Activated T-cell treated with anti-CD3 and anti-CD28 coated beads, Interleukin-2, amount 50 U/mL, for 72 hours (primary cell): Measurements from ENCODE around the gene L3MBTL1. TPM values are rescaled to one million over a fixed set of nuclear protein-coding genes. Genes with fewer than 3 reads are reported as not detected.

ENCODE experiments used
- ATAC-seq, 2 donors: fragments of 150-1000 bp; cut with Tn5 transposase; replicated peaks in 1 of 2; 2 replicates each; pipeline ENCODE4 v1.10.0; 2021; ENCODE audit warnings: moderate library complexity in 2 of 2, mild to moderate bottlenecking in 1 of 2
- DNase-seq, 2 donors: peaks; one replicate each; pipeline ENCODE4 v3.0.0; 2021 to 2022; ENCODE audit warnings: mixed read lengths in 1 of 2
- H3K27ac Mint-ChIP-seq: one replicate; pipeline ENCODE4 v1.8.0; 2022; ENCODE audit warnings: mild to moderate bottlenecking, moderate library complexity, mixed read lengths
- H3K27me3 Mint-ChIP-seq: one replicate; pipeline ENCODE4 v1.8.0; 2022; ENCODE audit warnings: low read depth, mixed read lengths
- H3K36me3 Mint-ChIP-seq, 2 donors: one replicate each; pipeline ENCODE4 v1.8.0; 2022; ENCODE audit warnings: mixed read lengths in 2 of 2, mild to moderate bottlenecking in 1 of 2; ENCODE audit not compliant: insufficient read depth in 2 of 2
- H3K4me1 Mint-ChIP-seq: one replicate; pipeline ENCODE4 v1.8.0; 2022; ENCODE audit warnings: low read depth, mixed read lengths
- H3K4me3 Mint-ChIP-seq, 2 donors: one replicate each; pipeline ENCODE4 v1.8.0; 2022; ENCODE audit warnings: mild to moderate bottlenecking in 2 of 2, mixed read lengths in 2 of 2, moderate library complexity in 2 of 2
- H3K9me3 Mint-ChIP-seq, 2 donors: one replicate each; pipeline ENCODE4 v1.8.0; 2022; ENCODE audit warnings: mixed read lengths in 2 of 2
- total RNA-seq, 2 donors: library from RNA; stranded (reverse); gene quantifications; one replicate each; pipeline ENCODE4 v1.2.3, GENCODE V29; 2022

Gene L3MBTL1
- total RNA-seq, 2 donors from 2014 or later: 17.7 to 20.2 TPM

DNA sequence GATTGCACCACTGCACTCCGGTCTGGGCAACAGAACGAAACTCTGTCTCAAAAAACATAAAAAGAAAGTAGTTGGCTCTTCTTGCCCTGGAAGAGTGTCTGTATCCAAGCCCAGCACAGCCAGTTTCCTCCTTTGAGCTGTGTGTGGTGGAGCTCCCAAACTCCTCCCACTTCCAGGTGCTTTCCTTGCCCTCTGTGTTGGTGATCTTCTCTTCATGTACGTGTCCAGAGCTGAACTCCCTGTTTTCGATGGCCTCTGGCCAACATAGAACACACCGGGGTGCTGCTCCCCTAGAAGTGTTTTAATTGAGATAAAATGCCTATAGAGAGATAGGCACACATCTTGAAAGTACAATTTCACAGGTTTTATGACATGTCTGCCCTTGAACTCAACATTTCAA is 34.7 kb downstream of the L3MBTL1 start:
- ATAC-seq (no peak), DNase-seq (no peak)
- Mint-ChIP-seq H3K27ac (no peak overlapping the region), H3K9me3 (no peaks in the 10 kb centered on the region), H3K27me3 (no peaks in the 10 kb centered on the region), H3K4me3 (no peak overlapping the region), H3K4me1 (no peaks in the 10 kb centered on the region), H3K36me3 (no peaks in the 10 kb centered on the region)

- Mint-ChIP-seq H3K36me3 (peaks cover 0 to 4% of the 10 kb centered on the region in 2 donors), H3K27me3 (no peaks in the 10 kb centered on the region), H3K9me3 (no peaks in the 10 kb centered on the region), H3K4me1 (no peaks in the 10 kb centered on the region), H3K27ac (no peak overlapping the region), H3K4me3 (no peak overlapping the region)
- DNase-seq: no peak
- no peak for ATAC-seq
Observed at GRCh38 chr20:43542674-43543073, 35.2 kb downstream of the L3MBTL1 start.

DNA sequence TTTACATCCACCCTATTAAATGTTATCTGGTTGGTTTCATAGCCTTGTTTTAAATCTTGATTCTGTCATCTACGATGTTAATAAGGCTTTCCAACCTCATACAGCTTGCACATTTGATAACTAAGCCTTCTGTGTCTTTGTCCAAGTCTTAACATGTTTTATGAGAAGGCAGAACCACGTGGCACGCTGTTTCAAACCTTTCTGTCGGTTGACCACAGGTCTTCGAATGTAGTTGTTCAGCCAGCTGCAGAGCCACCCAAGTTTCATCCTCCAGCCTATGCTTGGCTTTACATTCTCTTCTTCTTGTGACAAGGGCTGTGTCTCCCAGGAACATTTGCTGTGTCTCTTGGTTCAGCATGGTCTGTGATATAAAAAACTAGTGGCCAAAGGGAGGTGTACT is 35.6 kb downstream of the L3MBTL1 start:
- ATAC-seq (no peak), DNase-seq (no peak)
- Mint-ChIP-seq H3K4me3 (no peak overlapping the region), H3K27me3 (no peaks in the 10 kb centered on the region), H3K36me3 (peaks cover 0 to 4% of the 10 kb centered on the region in 2 donors), H3K27ac (no peak overlapping the region), H3K4me1 (no peaks in the 10 kb centered on the region), H3K9me3 (no peaks in the 10 kb centered on the region)

DNA sequence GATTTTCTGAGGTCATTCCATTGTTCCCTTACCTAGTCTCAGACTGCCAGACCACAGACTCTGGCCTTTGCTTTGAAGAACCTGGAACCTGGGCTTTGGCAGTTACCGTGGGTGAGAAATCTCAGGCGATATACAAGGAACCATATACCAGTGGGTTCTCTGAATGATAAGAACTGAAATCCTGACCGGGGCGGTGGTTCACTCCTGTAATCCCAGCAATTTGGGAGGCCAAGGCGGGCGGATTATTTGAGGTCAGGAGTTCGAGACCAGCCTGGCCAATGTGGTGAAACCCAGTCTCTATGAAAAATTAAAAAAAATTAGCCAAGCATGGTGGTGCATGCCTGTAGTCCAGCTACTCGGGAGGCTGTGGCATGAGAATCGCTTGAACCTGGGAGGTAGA is 37.0 kb downstream of the L3MBTL1 start:
- no peak for DNase-seq
- Mint-ChIP-seq H3K27me3 (no peaks in the 10 kb centered on the region), H3K4me1 (no peaks in the 10 kb centered on the region), H3K9me3 (no peaks in the 10 kb centered on the region), H3K4me3 (no peak overlapping the region), H3K27ac (no peak overlapping the region), H3K36me3 (peaks cover 0 to 4% of the 10 kb centered on the region in 2 donors)
- ATAC-seq: no peak

- no peaks in the 10 kb centered on the region for H3K9me3 Mint-ChIP-seq
- peaks cover 0 to 4% of the 10 kb centered on the region in 2 donors for H3K36me3 Mint-ChIP-seq
- ATAC-seq: no peak
- no peak for DNase-seq
- no peak overlapping the region for H3K27ac Mint-ChIP-seq
- no peaks in the 10 kb centered on the region for H3K27me3 Mint-ChIP-seq
- no peaks in the 10 kb centered on the region for H3K4me1 Mint-ChIP-seq
- H3K4me3 Mint-ChIP-seq: no peak overlapping the region
Observed at GRCh38 chr20:43545837-43546578, 38.5 kb downstream of the L3MBTL1 start.

- H3K4me1 Mint-ChIP-seq: no peaks in the 10 kb centered on the region
- DNase-seq (no peak), ATAC-seq (no peak)
- H3K4me3 Mint-ChIP-seq: no peak overlapping the region
- H3K9me3 Mint-ChIP-seq: no peaks in the 10 kb centered on the region
- H3K27ac Mint-ChIP-seq: no peak overlapping the region
- H3K36me3 Mint-ChIP-seq: peaks cover 0 to 6% of the 10 kb centered on the region in 2 donors
- no peaks in the 10 kb centered on the region for H3K27me3 Mint-ChIP-seq
Observed at GRCh38 chr20:43548273-43548880, 40.9 kb downstream of the L3MBTL1 start.

DNA sequence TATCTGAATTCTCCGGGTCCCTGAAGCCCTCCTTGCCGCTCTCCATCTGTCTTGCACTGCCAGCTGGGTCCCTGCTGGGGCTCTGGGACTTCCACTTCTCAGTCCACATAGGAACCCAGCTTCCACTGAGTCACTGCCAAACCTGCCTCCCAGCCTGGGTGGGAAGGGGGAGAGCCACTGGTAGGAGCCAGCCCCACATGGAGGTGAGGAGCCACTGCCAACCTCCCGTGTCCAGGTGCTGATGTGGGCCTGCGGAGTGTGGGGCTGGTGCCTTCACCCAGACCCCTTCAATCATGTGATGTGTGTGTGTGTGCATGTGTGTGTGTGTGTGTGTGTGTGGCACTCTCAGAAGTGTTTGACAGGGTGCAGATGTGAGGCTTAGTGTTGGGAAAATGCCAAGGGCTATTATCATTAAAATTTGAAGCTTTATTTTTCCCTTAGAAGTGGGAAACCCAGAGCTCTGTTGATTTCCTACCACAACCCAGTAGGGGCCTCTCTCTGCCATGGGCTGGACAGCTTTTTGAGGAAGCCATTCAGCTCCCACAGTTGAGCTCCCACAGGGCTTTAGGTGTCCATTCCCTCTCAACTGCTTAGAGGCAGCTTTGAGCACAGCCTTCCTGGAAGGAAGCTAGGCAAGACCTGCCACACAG is 42.0 kb downstream of the L3MBTL1 start:
- DNase-seq (no peak), ATAC-seq (no peak)
- H3K36me3 Mint-ChIP-seq: peaks cover 0 to 6% of the 10 kb centered on the region in 2 donors
- H3K4me3 Mint-ChIP-seq: no peak overlapping the region
- no peaks in the 10 kb centered on the region for H3K4me1 Mint-ChIP-seq
- H3K9me3 Mint-ChIP-seq: no peaks in the 10 kb centered on the region
- no peaks in the 10 kb centered on the region for H3K27me3 Mint-ChIP-seq
- H3K27ac Mint-ChIP-seq: no peak overlapping the region

DNA sequence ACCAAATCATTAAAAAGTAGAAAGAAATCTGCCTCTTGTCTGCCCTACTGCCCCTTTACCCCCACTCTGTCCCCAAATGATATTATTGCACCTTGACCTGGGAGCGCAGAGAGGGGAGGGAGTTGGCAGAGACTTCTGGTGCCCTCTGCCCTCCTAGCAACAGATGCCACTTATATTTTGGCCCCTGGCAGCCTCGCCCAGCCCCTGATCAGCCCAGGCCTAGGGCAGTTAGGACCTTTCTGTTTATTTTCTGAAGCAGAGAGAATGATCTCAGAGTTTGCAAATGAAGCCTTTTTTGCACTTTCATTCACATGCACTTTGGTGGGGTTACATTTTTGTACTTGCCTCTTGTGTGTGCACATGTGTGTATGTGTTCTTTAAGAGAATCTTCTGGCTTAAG is 43.0 kb downstream of the L3MBTL1 start:
- H3K27ac Mint-ChIP-seq: no peak overlapping the region

GRCh38 chr20:43554369-43554768 is 46.9 kb downstream of the L3MBTL1 start:
- Mint-ChIP-seq H3K27ac (no peak overlapping the region), H3K4me1 (no peaks in the 10 kb centered on the region), H3K4me3 (no peak overlapping the region), H3K36me3 (peaks cover 0 to 1% of the 10 kb centered on the region in 2 donors), H3K9me3 (no peaks in the 10 kb centered on the region), H3K27me3 (peaks cover 3% of the 10 kb centered on the region)
- DNase-seq (no peak), ATAC-seq (no peak)

More for the DNA sequence above, 43.0 kb downstream of the L3MBTL1 start:
- no peaks in the 10 kb centered on the region for H3K4me1 Mint-ChIP-seq
- no peak overlapping the region for H3K4me3 Mint-ChIP-seq
- no peaks in the 10 kb centered on the region for H3K27me3 Mint-ChIP-seq
- no peak for ATAC-seq
- DNase-seq: no peak
- no peaks in the 10 kb centered on the region for H3K9me3 Mint-ChIP-seq
- peaks cover 0 to 6% of the 10 kb centered on the region in 2 donors for H3K36me3 Mint-ChIP-seq

- Mint-ChIP-seq H3K4me3 (no peak within 1 kb of the TSS), H3K36me3 (no peaks in the 10 kb centered on the region), H3K9me3 (no peaks in the 10 kb centered on the region), H3K4me1 (no peaks in the 10 kb centered on the region), H3K27ac (no peak within 1 kb of the TSS), H3K27me3 (peaks cover 5% of the 10 kb centered on the region)
- ATAC-seq (no peak), DNase-seq (no peak)
Observed at GRCh38 chr20:43558412-43559146, 51.1 kb downstream of the L3MBTL1 start, which contains the start of gene SGK2. Gene SGK2 (plus strand): TSS chr20:43559027. CDS start chr20:43566496, 7,469 bp downstream.

GRCh38 chr20:43559147-43559987 is 51.9 kb downstream of the L3MBTL1 start:
- Mint-ChIP-seq H3K9me3 (no peaks in the 10 kb centered on the region), H3K36me3 (no peaks in the 10 kb centered on the region), H3K27ac (no peak overlapping the region), H3K4me1 (no peaks in the 10 kb centered on the region), H3K27me3 (peaks cover 5% of the 10 kb centered on the region), H3K4me3 (no peak overlapping the region)
- DNase-seq (no peak), ATAC-seq (no peak)

GRCh38 chr20:43560974-43561373 is 53.5 kb downstream of the L3MBTL1 start:
- H3K36me3 Mint-ChIP-seq: no peaks in the 10 kb centered on the region
- H3K27ac Mint-ChIP-seq: no peak overlapping the region
- H3K9me3 Mint-ChIP-seq: no peaks in the 10 kb centered on the region
- peaks cover 5% of the 10 kb centered on the region for H3K27me3 Mint-ChIP-seq
- DNase-seq: no peak
- no peak overlapping the region for H3K4me3 Mint-ChIP-seq
- H3K4me1 Mint-ChIP-seq: no peaks in the 10 kb centered on the region
- ATAC-seq: no peak
